Tibial nerve (tissue), 4 donors: ENCODE measurements around the gene PIH1D1. TPM values are rescaled to one million over a fixed set of nuclear protein-coding genes. Genes with fewer than 3 reads are reported as not detected.

Experiments used
- DNase-seq, 2 donors: peaks; one replicate each; pipeline ENCODE4 v3.0.0-alpha.2; 2019; ENCODE audit warnings: low spot score in 2 of 2
- H3K27ac ChIP-seq, 4 donors: fragments of 200-600 bp; sonication (generic) in 3 of 4; one replicate each; pipeline ENCODE4 v1.5.1; 2017 to 2019; ENCODE audit warnings: mild to moderate bottlenecking in 1 of 4
- H3K27me3 ChIP-seq, 2 donors: fragments of 200-600 bp; sonication (generic) in 1 of 2; one replicate each; pipeline versions ENCODE4 v1.5.1 to v1.6.0; 2017 to 2019
- H3K36me3 ChIP-seq, 3 donors: fragments of 200-600 bp; sonication (generic); one replicate each; pipeline ENCODE4 v1.5.1; 2018 to 2019
- H3K4me1 ChIP-seq, 4 donors: fragments of 200-600 bp; sonication (generic) in 3 of 4; one replicate each; pipeline ENCODE4 v1.5.1; 2017 to 2019
- H3K4me3 ChIP-seq, 4 donors: fragments of 200-600 bp; sonication (generic) in 3 of 4; one replicate each; pipeline ENCODE4 v1.5.1; 2017 to 2019; ENCODE audit warnings: mild to moderate bottlenecking in 1 of 4, moderate library complexity in 1 of 4
- H3K9me3 ChIP-seq, 4 donors: fragments of 200-600 bp; sonication (generic) in 3 of 4; one replicate each; pipeline ENCODE4 v1.5.1; 2017 to 2019
- EP300 ChIP-seq, 2 donors: sonication (generic); formaldehyde crosslinking; IDR thresholded peaks; one replicate each; pipeline ENCODE4 v1.6.1; 2017; ENCODE audit warnings: antibody characterized with exemption in 2 of 2, mild to moderate bottlenecking in 1 of 2
- POLR2A ChIP-seq, 2 donors: fragments of 450-650 bp; IDR thresholded peaks; one replicate each; pipeline ENCODE4 v1.6.1; 2017; ENCODE audit warnings: antibody characterized with exemption in 2 of 2, mild to moderate bottlenecking in 2 of 2, moderate library complexity in 2 of 2
- WGBS, 2 donors: methylation state at CpG; one replicate each; pipeline ENCODE4 v1.1.5; 2018; 5-methylcytosine and 5-hydroxymethylcytosine counted together
- total RNA-seq, 4 donors: library from RNA; depleted of rRNA; stranded (reverse); fragments of >200 nt; gene quantifications; one replicate each; pipeline ENCODE4 v1.1.0, GENCODE V29; 2016
- TF ChIP-seq, protein P1 (sequence below), 5 experiments: fragments of 200-600 bp in 3 of 5; fragments of 450-650 bp in 2 of 5; sonication (generic) in 3 of 5; IDR thresholded peaks; one replicate each; pipeline ENCODE4 v1.5.1; 2016 to 2019; ENCODE audit warnings: antibody characterized with exemption in 5 of 5, mild to moderate bottlenecking in 3 of 5, moderate library complexity in 2 of 5

Gene PIH1D1
- total RNA-seq, 4 donors from 2014 or later, result 85.0 to 128 (median 110) TPM

DNA sequence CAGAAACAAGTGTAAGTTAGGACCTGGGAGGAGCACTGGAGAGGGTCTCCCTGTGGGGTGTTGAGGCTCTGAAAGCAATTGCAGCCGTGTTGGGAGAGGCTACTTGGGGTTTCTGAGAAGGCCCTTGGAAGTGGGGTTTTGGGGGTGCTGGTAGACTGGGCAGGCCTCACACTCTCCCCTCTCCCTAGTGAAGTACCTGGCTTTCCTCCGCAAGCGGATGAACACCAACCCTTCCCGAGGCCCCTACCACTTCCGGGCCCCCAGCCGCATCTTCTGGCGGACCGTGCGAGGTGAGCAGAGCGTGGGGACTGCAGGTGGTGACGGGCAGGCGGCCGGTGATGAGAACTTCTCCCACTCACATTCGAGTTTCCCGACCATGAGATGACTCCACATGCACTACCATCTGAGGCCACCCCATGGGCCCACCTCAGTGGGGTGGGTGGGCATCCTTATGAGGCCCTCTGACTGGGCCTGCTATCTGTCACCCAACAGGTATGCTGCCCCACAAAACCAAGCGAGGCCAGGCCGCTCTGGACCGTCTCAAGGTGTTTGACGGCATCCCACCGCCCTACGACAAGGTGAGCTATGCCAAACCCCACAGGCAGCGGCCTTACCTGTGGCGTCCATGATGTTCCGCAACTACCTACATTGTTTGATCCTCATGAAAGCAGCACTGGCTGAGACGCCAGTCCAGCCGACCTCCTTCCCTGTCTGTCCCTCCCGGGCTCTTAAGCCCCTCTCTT is 38.8 kb upstream of the PIH1D1 start:
- 88 to 90% methylated on average over 17 to 27 of the region's 27 CpGs for WGBS, 2 donors
- TF ChIP-seq POLR2A (IDR thresholded peaks at IDR 0.05) (no peak), EP300 (IDR thresholded peaks at IDR 0.05) (no peak)
- TF ChIP-seq, protein P1, sequence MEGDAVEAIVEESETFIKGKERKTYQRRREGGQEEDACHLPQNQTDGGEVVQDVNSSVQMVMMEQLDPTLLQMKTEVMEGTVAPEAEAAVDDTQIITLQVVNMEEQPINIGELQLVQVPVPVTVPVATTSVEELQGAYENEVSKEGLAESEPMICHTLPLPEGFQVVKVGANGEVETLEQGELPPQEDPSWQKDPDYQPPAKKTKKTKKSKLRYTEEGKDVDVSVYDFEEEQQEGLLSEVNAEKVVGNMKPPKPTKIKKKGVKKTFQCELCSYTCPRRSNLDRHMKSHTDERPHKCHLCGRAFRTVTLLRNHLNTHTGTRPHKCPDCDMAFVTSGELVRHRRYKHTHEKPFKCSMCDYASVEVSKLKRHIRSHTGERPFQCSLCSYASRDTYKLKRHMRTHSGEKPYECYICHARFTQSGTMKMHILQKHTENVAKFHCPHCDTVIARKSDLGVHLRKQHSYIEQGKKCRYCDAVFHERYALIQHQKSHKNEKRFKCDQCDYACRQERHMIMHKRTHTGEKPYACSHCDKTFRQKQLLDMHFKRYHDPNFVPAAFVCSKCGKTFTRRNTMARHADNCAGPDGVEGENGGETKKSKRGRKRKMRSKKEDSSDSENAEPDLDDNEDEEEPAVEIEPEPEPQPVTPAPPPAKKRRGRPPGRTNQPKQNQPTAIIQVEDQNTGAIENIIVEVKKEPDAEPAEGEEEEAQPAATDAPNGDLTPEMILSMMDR (IDR thresholded peaks at IDR 0.05), result no peak
- DNase-seq, result no peak
- Histone ChIP-seq H3K4me1 (peaks cover 0 to 40% (median 20%) of the 10 kb centered on the region in 4 donors), H3K36me3 (peaks cover 7 to 46% (median 27%) of the 10 kb centered on the region in 3 donors), H3K9me3 (no peaks in the 10 kb centered on the region), H3K27ac (peak overlapping the region in 3 of 4 donors; percentile 20 to 93 (median 82)), H3K4me3 (no peak overlapping the region), H3K27me3 (no peaks in the 10 kb centered on the region)

DNA sequence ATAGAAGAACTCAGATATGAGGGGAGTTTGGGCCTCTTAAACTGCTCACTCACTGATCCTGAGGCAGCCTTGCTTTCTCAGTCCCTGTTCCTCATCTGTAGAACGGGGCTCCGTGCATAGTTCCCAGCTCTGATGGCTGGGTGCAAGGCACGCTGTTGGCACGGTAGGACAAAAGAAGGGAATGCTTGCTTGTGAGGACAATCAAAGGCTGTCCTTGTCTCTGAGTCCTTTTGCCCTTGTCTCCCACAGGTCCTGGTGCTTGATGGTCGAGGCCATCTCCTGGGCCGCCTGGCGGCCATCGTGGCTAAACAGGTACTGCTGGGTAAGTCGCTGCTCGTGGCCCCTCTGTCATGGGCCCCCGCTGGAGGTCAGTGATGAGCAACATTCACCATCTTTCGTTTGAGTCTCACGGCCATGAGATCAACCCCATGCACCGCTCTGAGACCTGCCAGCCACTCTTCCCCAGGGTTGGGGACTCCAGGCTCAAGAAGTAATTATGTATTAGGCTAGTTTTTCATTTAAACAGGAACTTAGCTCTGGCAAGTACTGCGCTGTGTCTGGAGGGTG is 38.1 kb upstream of the PIH1D1 start:
- Histone ChIP-seq H3K9me3 (no peaks in the 10 kb centered on the region), H3K4me3 (peak overlapping the region in 3 of 4 donors; percentile 79 to 97 (median 96)), H3K36me3 (peaks cover 7 to 52% (median 27%) of the 10 kb centered on the region in 3 donors), H3K27me3 (no peaks in the 10 kb centered on the region), H3K27ac (peak overlapping the region in 3 of 4 donors; percentile 82 to 93 (median 91)), H3K4me1 (peaks cover 0 to 34% (median 20%) of the 10 kb centered on the region in 4 donors)
- TF ChIP-seq EP300 (IDR thresholded peaks at IDR 0.05) (no peak), POLR2A (IDR thresholded peaks at IDR 0.05) (no peak)
- TF ChIP-seq, protein P1 (IDR thresholded peaks at IDR 0.05), result no peak
- 65% methylated on average over 15 of the region's 15 CpGs for WGBS, 2 donors
- DNase-seq, result no peak

DNA sequence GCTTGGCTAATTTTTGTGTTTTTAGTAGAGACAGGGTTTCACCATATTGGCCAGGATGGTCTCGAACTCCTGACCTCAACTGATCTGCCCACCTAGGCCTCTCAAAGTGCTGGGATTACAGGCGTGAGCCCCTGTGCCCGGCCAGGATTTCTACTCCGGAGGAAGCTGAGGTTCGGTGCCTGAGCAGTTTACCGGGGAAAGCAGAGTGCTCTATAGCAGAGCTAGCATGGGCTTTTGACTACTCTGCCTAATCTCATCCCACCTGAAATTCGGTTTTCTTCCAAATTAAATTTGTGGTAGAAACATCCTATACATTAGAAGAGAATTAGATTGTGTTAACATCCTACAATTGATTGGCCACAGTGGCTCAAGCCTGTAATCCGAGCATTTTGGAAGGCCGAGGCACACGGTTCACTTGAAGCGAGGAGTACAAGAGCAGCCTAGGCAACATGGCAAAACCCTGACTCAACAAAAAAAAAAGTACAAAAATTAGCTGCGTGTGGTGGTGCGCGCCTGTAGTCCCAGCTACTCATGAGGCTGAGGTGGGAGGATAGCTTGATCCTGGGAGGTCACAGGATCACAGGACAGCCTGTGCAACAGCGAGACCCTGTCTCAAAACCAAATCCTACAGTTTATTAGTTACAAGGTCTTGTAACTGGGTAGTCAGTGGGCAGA is 37.4 kb upstream of the PIH1D1 start:
- TF ChIP-seq POLR2A (IDR thresholded peaks at IDR 0.05) (no peak), EP300 (IDR thresholded peaks at IDR 0.05) (no peak)
- TF ChIP-seq, protein P1 (IDR thresholded peaks at IDR 0.05), result no peak
- 27 to 28% methylated on average over 15 of the region's 15 CpGs for WGBS, 2 donors
- Histone ChIP-seq H3K4me3 (peak overlapping the region; percentile 79 to 98 (median 96)), H3K27ac (peak overlapping the region in 3 of 4 donors; percentile 82 to 93 (median 91)), H3K9me3 (no peaks in the 10 kb centered on the region), H3K36me3 (peaks cover 7 to 54% (median 27%) of the 10 kb centered on the region in 3 donors), H3K27me3 (no peaks in the 10 kb centered on the region), H3K4me1 (peaks cover 0 to 34% (median 20%) of the 10 kb centered on the region in 4 donors)
- no peak for DNase-seq

DNA sequence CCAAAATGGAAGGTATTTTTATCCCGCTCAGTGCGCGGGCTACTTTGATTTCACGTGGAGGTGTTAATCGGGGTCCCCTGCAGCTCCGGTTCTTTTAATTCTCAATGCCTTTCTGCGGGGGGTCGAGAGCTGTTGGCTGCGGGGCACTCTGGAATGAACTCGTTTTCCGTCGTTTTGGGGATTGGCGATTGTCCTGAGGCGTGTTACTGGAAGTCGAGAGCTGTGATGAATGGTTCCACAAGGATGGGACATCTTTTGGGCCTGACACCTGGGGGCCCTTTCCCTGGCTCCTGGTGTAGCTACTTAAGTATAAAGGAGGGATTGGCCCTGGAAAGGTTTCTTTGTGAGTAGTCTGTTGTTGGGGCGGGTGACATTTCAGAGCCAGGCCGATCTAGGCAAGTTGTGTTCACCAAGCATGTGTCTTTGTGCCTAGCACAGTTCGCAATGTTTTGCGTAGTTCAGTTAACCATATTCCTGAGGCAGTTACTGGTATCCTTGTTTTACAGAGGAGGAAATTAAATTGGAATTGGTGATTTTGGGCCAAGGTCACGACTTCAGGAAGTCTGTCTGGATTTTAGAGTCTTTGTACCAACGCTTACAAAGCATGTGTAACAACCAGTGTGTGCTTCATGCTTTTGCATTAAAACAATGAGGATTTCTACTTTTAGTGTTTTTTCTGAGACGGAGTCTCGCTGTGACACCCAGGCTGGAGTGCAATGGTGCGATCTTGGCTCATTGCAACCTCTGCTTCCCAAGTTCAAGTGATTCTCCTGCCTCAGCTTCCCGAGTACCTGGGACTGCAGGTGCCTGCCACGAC is 36.6 kb upstream of the PIH1D1 start:
- H3K4me1 ChIP-seq, result peaks cover 0 to 34% (median 20%) of the 10 kb centered on the region in 4 donors
- H3K9me3 ChIP-seq, result no peaks in the 10 kb centered on the region
- H3K27ac ChIP-seq, result peak overlapping the region; percentile 82 to 93 (median 89)
- peaks cover 7 to 56% (median 27%) of the 10 kb centered on the region in 3 donors for H3K36me3 ChIP-seq
- no peak for DNase-seq
- TF ChIP-seq POLR2A (IDR thresholded peaks at IDR 0.05) (no peak), EP300 (IDR thresholded peaks at IDR 0.05) (no peak)
- TF ChIP-seq, protein P1 (IDR thresholded peaks at IDR 0.05), result no peak
- H3K27me3 ChIP-seq, result no peaks in the 10 kb centered on the region
- WGBS, 2 donors, result 1 to 2% methylated on average over 26 of the region's 26 CpGs
- H3K4me3 ChIP-seq, result peak overlapping the region; percentile 79 to 98 (median 96)
